GM12891 (cell line): ENCODE data around the gene PTPRN2.

ENCODE experiments used
- DNase-seq: peaks from one replicate; pipeline ENCODE4 v3.0.0; 2011; ENCODE audit warnings: low spot score; ENCODE audit not compliant: insufficient read length
- FAIRE-seq: peaks from 2 replicates; lab custom pipeline; 2011; peaks lifted over from hg19 to GRCh38; lab: Jason Lieb, UNC
- PAX5 ChIP-seq: IDR thresholded peaks from 2 replicates; pipeline ENCODE4 v1.6.1; 2011; ENCODE audit warnings: low read length, moderate library complexity, mild to moderate bottlenecking; ENCODE audit not compliant: insufficient read depth, severe bottlenecking
- POLR2A ChIP-seq: IDR thresholded peaks from 2 replicates; pipeline ENCODE4 v1.6.1; 2011; ENCODE audit warnings: low read depth, low read length, control low read depth
- POLR2AphosphoS5 ChIP-seq: IDR thresholded peaks from 2 replicates; pipeline ENCODE4 v1.6.1; 2011; ENCODE audit warnings: low read depth, low read length, control low read depth
- POU2F2 ChIP-seq: IDR thresholded peaks from 2 replicates; pipeline ENCODE4 v1.6.1; 2011; ENCODE audit warnings: low read depth, mild to moderate bottlenecking, control low read depth, low read length, moderate library complexity
- SPI1 ChIP-seq: IDR thresholded peaks from 2 replicates; pipeline ENCODE4 v1.6.1; 2011; ENCODE audit warnings: low read depth, low read length, control low read depth
- TAF1 ChIP-seq: IDR thresholded peaks from 2 replicates; pipeline ENCODE4 v1.6.1; 2011; ENCODE audit warnings: low read depth, low read length, control low read depth

The PTPRN2 gene

GRCh38 chr7:158010961-158011693 lies 576.5 kb downstream of the PTPRN2 start:
- DNase-seq (no peak), FAIRE-seq (no peak)

GRCh38 chr7:158009886-158010285 lies 577.7 kb downstream of the PTPRN2 start:
- no peak for TF ChIP-seq SPI1
- TF ChIP-seq POU2F2: no peak
- TF ChIP-seq PAX5: no peak
- TF ChIP-seq TAF1: no peak
- no peak for TF ChIP-seq POLR2AphosphoS5
- TF ChIP-seq POLR2A: no peak
- DNase-seq (no peak), FAIRE-seq (no peak)

More at GRCh38 chr7:158010961-158011693, 576.5 kb downstream of the PTPRN2 start:
- TF ChIP-seq POLR2A (no peak), POLR2AphosphoS5 (no peak), SPI1 (no peak), POU2F2 (no peak), TAF1 (no peak), PAX5 (no peak)

- TF ChIP-seq PAX5: no peak
Observed at GRCh38 chr7:158008267-158008666, 579.4 kb downstream of the PTPRN2 start.

GRCh38 chr7:158007697-158008257 lies 579.8 kb downstream of the PTPRN2 start:
- TF ChIP-seq TAF1 (no peak), PAX5 (no peak), SPI1 (no peak), POLR2A (no peak), POLR2AphosphoS5 (no peak), POU2F2 (no peak)
- no peak for DNase-seq
- FAIRE-seq: no peak

More at GRCh38 chr7:158008267-158008666, 579.4 kb downstream of the PTPRN2 start:
- no peak for DNase-seq
- FAIRE-seq: no peak

- no peak for TF ChIP-seq POU2F2
- no peak for TF ChIP-seq SPI1
- no peak for TF ChIP-seq TAF1
- no peak for TF ChIP-seq POLR2A
- TF ChIP-seq PAX5: no peak
- TF ChIP-seq POLR2AphosphoS5: no peak
- FAIRE-seq (no peak), DNase-seq (no peak)
Observed at GRCh38 chr7:158006841-158007696, 580.6 kb downstream of the PTPRN2 start.

GRCh38 chr7:158005531-158005930 lies 582.1 kb downstream of the PTPRN2 start:
- TF ChIP-seq POU2F2 (no peak), PAX5 (no peak), POLR2A (no peak), TAF1 (no peak), POLR2AphosphoS5 (no peak), SPI1 (no peak)
- no peak for FAIRE-seq
- DNase-seq: no peak

- no peak for TF ChIP-seq PAX5
- TF ChIP-seq SPI1: no peak
- no peak for TF ChIP-seq POLR2AphosphoS5
- no peak for DNase-seq
- FAIRE-seq: no peak
Observed at GRCh38 chr7:158004123-158004490, 583.5 kb downstream of the PTPRN2 start.

- no peak for FAIRE-seq
- no peak for TF ChIP-seq PAX5
- no peak for TF ChIP-seq POU2F2
- TF ChIP-seq SPI1: no peak
- no peak for TF ChIP-seq TAF1
- no peak for TF ChIP-seq POLR2A
- TF ChIP-seq POLR2AphosphoS5: no peak
- DNase-seq: no peak
Observed at GRCh38 chr7:158003441-158004122, 584.0 kb downstream of the PTPRN2 start.
